SK-N-SH treated with all-trans-retinoic acid at 6 μM for 48 hours (cell line): ENCODE measurements around the gene THTPA.

Experiments used
- ARNTL ChIP-seq: fragments of 450-650 bp; formaldehyde crosslinking; IDR thresholded peaks from 2 replicates; pipeline ENCODE4 v1.5.0; 2020; ENCODE audit warnings: low read depth, mild to moderate bottlenecking, moderate library complexity, borderline replicate concordance
- CSRNP3 ChIP-seq: fragments of 250-450 bp; sonication (Bioruptor Pico); IDR thresholded peaks from 2 replicates; pipeline ENCODE4 v1.5.1; 2021; ENCODE audit warnings: mild to moderate bottlenecking, moderate library complexity
- ISL1 ChIP-seq: fragments of 250-450 bp; sonication (Bioruptor Pico); IDR thresholded peaks from 2 replicates; pipeline ENCODE4 v2.1.2; 2022; ENCODE audit warnings: mild to moderate bottlenecking, moderate library complexity
- PATZ1 ChIP-seq: fragments of 250-450 bp; sonication (Bioruptor Pico); IDR thresholded peaks from 2 replicates; pipeline ENCODE4 v1.8.0; 2020; ENCODE audit warnings: mild to moderate bottlenecking, moderate library complexity, borderline replicate concordance
- RARB ChIP-seq: fragments of 250-450 bp; sonication (Bioruptor Pico); IDR thresholded peaks from 2 replicates; pipeline ENCODE4 v1.8.0; 2021; ENCODE audit warnings: mild to moderate bottlenecking, moderate library complexity
- ZC3H10 ChIP-seq: fragments of 250-450 bp; sonication (Bioruptor Pico); IDR thresholded peaks from 2 replicates; pipeline ENCODE4 v1.5.1; 2021; ENCODE audit warnings: mild to moderate bottlenecking, moderate library complexity
- ZFP3 ChIP-seq: fragments of 250-450 bp; sonication (Bioruptor Pico); IDR thresholded peaks from 2 replicates; pipeline ENCODE4 v1.5.0; 2020; ENCODE audit warnings: mild to moderate bottlenecking, moderate library complexity

GRCh38 chr14:23561259-23561658 is 5.2 kb downstream of the THTPA start:
- no peak for TF ChIP-seq ARNTL (CRISPR knock-in tag)
- TF ChIP-seq ZFP3: no peak
- no peak for TF ChIP-seq PATZ1 (CRISPR knock-in tag)
- TF ChIP-seq ISL1: no peak
- no peak for TF ChIP-seq ZC3H10 (CRISPR knock-in tag)
- TF ChIP-seq RARB (CRISPR knock-in tag): no peak
- TF ChIP-seq CSRNP3 (CRISPR knock-in tag): no peak
